Loucy (cell line): Measurements from ENCODE around the gene RAB27A.
"Not testable (repeated sequence)": the region's sequence is repeated elsewhere in the genome, so short reads cannot be mapped to it uniquely, and the experiment has no call there.

ENCODE experiments used
- H2AFZ ChIP-seq: fragments of 200-600 bp; sonication (generic); 2 replicates; pipeline ENCODE4 v1.6.0; 2016; ENCODE audit warnings: antibody characterized with exemption, mild to moderate bottlenecking, low read length, moderate library complexity
- H3F3A ChIP-seq: fragments of 200-600 bp; 2 replicates; pipeline ENCODE4 v1.6.0; 2016; ENCODE audit warnings: antibody characterized with exemption, low read depth, mild to moderate bottlenecking
- H3K27me3 ChIP-seq: fragments of 200-600 bp; sonication (generic); 2 replicates; pipeline ENCODE4 v1.6.1; 2014; ENCODE audit warnings: low read length, mild to moderate bottlenecking; ENCODE audit not compliant: insufficient read depth, poor library complexity, severe bottlenecking
- H3K36me3 ChIP-seq: fragments of 200-600 bp; sonication (generic); 2 replicates; pipeline ENCODE4 v1.6.1; 2016; ENCODE audit warnings: low read length; ENCODE audit not compliant: insufficient read depth
- H3K4me1 ChIP-seq: fragments of 200-600 bp; sonication (generic); 2 replicates; pipeline ENCODE4 v1.5.1; 2014; ENCODE audit warnings: low read length, mild to moderate bottlenecking; ENCODE audit not compliant: insufficient read depth, poor library complexity, severe bottlenecking
- H3K4me2 ChIP-seq: fragments of 200-600 bp; sonication (generic); 2 replicates; pipeline ENCODE4 v1.6.0; 2014; ENCODE audit warnings: antibody characterized with exemption, low read length, low read depth, mild to moderate bottlenecking; ENCODE audit not compliant: poor library complexity, severe bottlenecking
- H3K4me3 ChIP-seq: fragments of 200-600 bp; sonication (generic); 2 replicates; pipeline ENCODE4 v1.5.1; 2014; ENCODE audit warnings: low read length, mild to moderate bottlenecking, mixed read lengths; ENCODE audit not compliant: poor library complexity, severe bottlenecking
- H3K79me2 ChIP-seq: fragments of 200-600 bp; sonication (generic); 2 replicates; pipeline ENCODE4 v1.6.1; 2014; ENCODE audit warnings: low read length; ENCODE audit not compliant: insufficient read depth
- H3K9ac ChIP-seq: fragments of 200-600 bp; sonication (generic); 2 replicates; pipeline ENCODE4 v1.6.0; 2014; ENCODE audit warnings: mild to moderate bottlenecking, low read depth, low read length, moderate library complexity; ENCODE audit not compliant: poor library complexity, severe bottlenecking
- H3K9me2 ChIP-seq: fragments of 200-600 bp; sonication (generic); replicated peaks from 2 replicates; pipeline ENCODE4 v1.6.1; 2016; ENCODE audit warnings: low read depth, low read length, mixed read lengths
- H3K9me3 ChIP-seq: fragments of 200-600 bp; sonication (generic); 2 replicates; pipeline ENCODE4 v1.6.1; 2014; ENCODE audit warnings: mild to moderate bottlenecking, antibody characterized with exemption, low read length, low read depth; ENCODE audit not compliant: insufficient read depth
- H4K20me1 ChIP-seq: fragments of 200-600 bp; sonication (generic); 2 replicates; pipeline ENCODE4 v1.6.0; 2014; ENCODE audit warnings: antibody characterized with exemption, low read length, mild to moderate bottlenecking; ENCODE audit not compliant: insufficient read depth, poor library complexity, severe bottlenecking
- EZH2phosphoT487 ChIP-seq: fragments of 200-600 bp; IDR thresholded peaks from 2 replicates; pipeline ENCODE4 v1.6.1; 2018; ENCODE audit warnings: antibody characterized with exemption, mild to moderate bottlenecking, moderate library complexity, borderline replicate concordance
- TF ChIP-seq, protein P1 (sequence below): fragments of 200-600 bp; sonication (generic); conservative IDR thresholded peaks from 2 replicates; pipeline ENCODE4 v1.5.1; 2014; ENCODE audit warnings: mild to moderate bottlenecking, antibody characterized with exemption, low read length

RAB27A gene

DNA sequence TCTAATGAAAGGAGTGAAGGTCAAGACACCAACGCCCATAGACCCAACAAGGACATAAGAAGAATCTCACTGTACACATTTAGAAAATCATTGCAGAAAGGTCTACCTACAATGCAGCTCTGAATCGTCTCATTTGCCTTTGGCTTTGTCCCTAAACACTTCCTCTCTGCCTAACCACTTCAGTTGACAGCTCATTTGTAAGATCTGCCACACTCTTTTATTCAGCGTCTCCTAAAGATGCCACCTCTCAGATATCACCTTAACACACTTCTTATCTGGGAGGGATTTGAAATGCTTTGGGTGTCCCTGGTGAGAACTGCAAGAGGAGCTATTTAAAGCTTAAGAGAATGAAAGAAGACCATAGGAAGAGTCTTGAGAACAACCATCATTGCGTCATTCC, 38.7 kb downstream of the RAB27A start:
- no peaks in the 10 kb centered on the region for H4K20me1 ChIP-seq
- no peaks in the 10 kb centered on the region for H3K9me2 ChIP-seq
- H3K9me3 ChIP-seq, result no peaks in the 10 kb centered on the region
- H3K4me1 ChIP-seq, result peaks cover 54% of the 10 kb centered on the region
- TF ChIP-seq EZH2phosphoT487, result no peak
- TF ChIP-seq, protein P1, sequence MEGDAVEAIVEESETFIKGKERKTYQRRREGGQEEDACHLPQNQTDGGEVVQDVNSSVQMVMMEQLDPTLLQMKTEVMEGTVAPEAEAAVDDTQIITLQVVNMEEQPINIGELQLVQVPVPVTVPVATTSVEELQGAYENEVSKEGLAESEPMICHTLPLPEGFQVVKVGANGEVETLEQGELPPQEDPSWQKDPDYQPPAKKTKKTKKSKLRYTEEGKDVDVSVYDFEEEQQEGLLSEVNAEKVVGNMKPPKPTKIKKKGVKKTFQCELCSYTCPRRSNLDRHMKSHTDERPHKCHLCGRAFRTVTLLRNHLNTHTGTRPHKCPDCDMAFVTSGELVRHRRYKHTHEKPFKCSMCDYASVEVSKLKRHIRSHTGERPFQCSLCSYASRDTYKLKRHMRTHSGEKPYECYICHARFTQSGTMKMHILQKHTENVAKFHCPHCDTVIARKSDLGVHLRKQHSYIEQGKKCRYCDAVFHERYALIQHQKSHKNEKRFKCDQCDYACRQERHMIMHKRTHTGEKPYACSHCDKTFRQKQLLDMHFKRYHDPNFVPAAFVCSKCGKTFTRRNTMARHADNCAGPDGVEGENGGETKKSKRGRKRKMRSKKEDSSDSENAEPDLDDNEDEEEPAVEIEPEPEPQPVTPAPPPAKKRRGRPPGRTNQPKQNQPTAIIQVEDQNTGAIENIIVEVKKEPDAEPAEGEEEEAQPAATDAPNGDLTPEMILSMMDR, result no peak
- peak overlapping the region; percentile 49 for H3K4me2 ChIP-seq
- H3K9ac ChIP-seq, result peak overlapping the region; percentile 15
- no peak overlapping the region for H2AFZ ChIP-seq
- H3K4me3 ChIP-seq, result peak overlapping the region; percentile 10
- peaks cover 19% of the 10 kb centered on the region; the same call in 1 of the 2 replicates for H3K36me3 ChIP-seq
- H3K79me2 ChIP-seq, result peaks cover 88% of the 10 kb centered on the region
- no peaks in the 10 kb centered on the region for H3K27me3 ChIP-seq
- H3F3A ChIP-seq, result 0 out of 2 replicates have a peak, but pooled peaks cover 2% of the 10 kb centered on the region

DNA sequence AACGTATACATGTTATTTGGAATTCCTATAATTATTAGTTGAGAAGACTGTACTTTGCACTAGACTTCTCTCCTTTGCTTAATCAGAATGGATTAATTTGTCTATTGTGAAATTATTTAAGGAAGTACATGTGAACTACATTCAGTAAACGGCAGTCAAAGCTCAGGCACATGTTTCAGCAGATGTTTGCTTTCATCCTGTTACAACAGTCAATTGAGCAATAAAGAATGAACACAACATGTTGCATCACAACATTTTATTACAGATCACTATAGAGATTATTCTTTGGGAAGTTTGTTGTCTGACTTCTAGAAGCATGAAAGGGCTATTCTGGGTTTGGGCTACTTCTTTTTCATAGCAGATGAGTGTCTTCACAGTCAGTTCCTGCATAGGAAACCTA, 39.2 kb downstream of the RAB27A start:
- TF ChIP-seq, protein P1, result no peak
- TF ChIP-seq EZH2phosphoT487, result no peak
- peak overlapping the region; percentile 49 for H3K4me2 ChIP-seq
- no peaks in the 10 kb centered on the region for H3K27me3 ChIP-seq

DNA sequence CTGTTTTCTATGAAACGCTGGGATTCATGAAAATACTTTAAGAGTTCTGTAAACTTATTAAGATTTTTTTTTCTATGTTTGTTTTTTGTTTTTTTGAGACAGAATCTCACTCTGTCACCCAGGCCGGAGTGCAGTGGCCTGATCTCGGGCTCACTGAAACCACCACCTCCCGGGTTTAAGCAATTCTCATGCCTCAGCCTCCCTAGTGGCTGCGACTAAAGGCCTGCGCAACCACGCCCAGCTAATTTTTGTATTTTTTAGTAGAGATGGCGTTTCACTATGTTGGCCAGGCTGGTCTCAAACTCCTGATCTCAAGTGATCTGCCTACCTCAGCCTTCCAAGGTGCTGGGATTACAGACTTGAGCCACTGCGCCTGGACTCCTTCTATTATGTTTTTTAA, 39.7 kb downstream of the RAB27A start:
- H3K9ac ChIP-seq, result not testable (repeated sequence)
- peaks cover 83% of the 10 kb centered on the region for H3K79me2 ChIP-seq

More for the DNA sequence above, 39.2 kb downstream of the RAB27A start:
- Histone ChIP-seq H4K20me1 (no peaks in the 10 kb centered on the region), H2AFZ (no peak overlapping the region), H3K9me2 (no peaks in the 10 kb centered on the region), H3K9me3 (no peaks in the 10 kb centered on the region), H3K4me3 (no peak overlapping the region), H3F3A (0 out of 2 replicates have a peak, but pooled peaks cover 2% of the 10 kb centered on the region), H3K9ac (no peak overlapping the region), H3K4me1 (peaks cover 49% of the 10 kb centered on the region), H3K36me3 (peaks cover 19% of the 10 kb centered on the region; the same call in 1 of the 2 replicates), H3K79me2 (peaks cover 83% of the 10 kb centered on the region)

DNA sequence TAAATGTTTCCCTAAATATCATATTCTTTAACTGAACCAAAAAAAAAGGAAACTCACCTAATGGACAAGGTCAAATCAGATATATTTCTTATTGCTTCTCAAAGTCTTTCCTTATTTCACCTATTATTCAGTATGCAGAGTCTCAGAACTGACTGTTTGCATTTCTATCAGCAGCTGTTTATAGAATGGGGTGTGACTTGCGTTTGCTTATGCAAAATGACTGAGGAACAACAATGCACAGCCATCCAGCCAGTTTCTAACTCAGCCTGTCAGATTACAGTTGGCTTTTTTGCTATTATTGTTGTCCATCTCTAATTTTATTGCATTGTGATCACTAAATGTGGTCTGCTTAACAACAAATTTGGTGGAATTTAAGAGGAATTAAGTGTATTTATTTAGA, 40.7 kb downstream of the RAB27A start:
- Histone ChIP-seq H3K4me2 (no peak overlapping the region), H3K9ac (no peak overlapping the region), H3F3A (no peaks in the 10 kb centered on the region), H3K9me2 (no peaks in the 10 kb centered on the region), H3K9me3 (no peaks in the 10 kb centered on the region), H3K4me1 (peaks cover 36% of the 10 kb centered on the region), H3K79me2 (peaks cover 86% of the 10 kb centered on the region), H3K4me3 (no peak overlapping the region), H2AFZ (no peak overlapping the region), H3K27me3 (no peaks in the 10 kb centered on the region), H3K36me3 (peaks cover 19% of the 10 kb centered on the region; the same call in 1 of the 2 replicates), H4K20me1 (peaks cover 6% of the 10 kb centered on the region)
- TF ChIP-seq EZH2phosphoT487, result no peak
- TF ChIP-seq, protein P1, result no peak

More for the DNA sequence above, 39.7 kb downstream of the RAB27A start:
- H3F3A ChIP-seq, H3K27me3 ChIP-seq, H2AFZ ChIP-seq, H4K20me1 ChIP-seq, H3K4me3 ChIP-seq, H3K4me2 ChIP-seq, H3K9me3 ChIP-seq, H3K9me2 ChIP-seq: not testable (repeated sequence)
- peaks cover 19% of the 10 kb centered on the region; the same call in 1 of the 2 replicates for H3K36me3 ChIP-seq
- H3K4me1 ChIP-seq, result peaks cover 44% of the 10 kb centered on the region
